Activated B cell treated with CpG ODN at 0.5 μM for 24 hours (primary cell): ENCODE data around the gene UBE2O. TPM values are rescaled to one million over a fixed set of nuclear protein-coding genes. Genes with fewer than 3 reads are reported as not detected.
A peak's percentile ranks its signal among the peaks of the same experiment; 100 is the strongest.

Source experiments
- ATAC-seq: fragments of 200-7000 bp; cut with Tn5 transposase; one replicate; pipeline ENCODE4 v1.10.0; 2021; ENCODE audit warnings: low read depth, mild to moderate bottlenecking, moderate library complexity
- CTCF ChIA-PET: fragments of 350-600 bp; sonication (Branson Sonifier 250); formaldehyde crosslinking; loops from one replicate; lab custom pipeline; 2021; ENCODE audit warnings: antibody characterized with exemption; lab: Charles Lee
- POLR2A ChIA-PET: fragments of 350-600 bp; sonication (Branson Sonifier 250); formaldehyde crosslinking; loops from one replicate; lab custom pipeline; 2021; ENCODE audit warnings: antibody characterized with exemption; lab: Charles Lee
- DNase-seq: peaks from one replicate; pipeline ENCODE4 v3.0.0; 2022
- H3K27ac Mint-ChIP-seq: one replicate; pipeline ENCODE4 v1.8.0; 2020; ENCODE audit warnings: mixed read lengths
- H3K27me3 Mint-ChIP-seq: one replicate; pipeline ENCODE4 v1.8.0; 2021; ENCODE audit warnings: mixed read lengths
- H3K36me3 Mint-ChIP-seq: one replicate; pipeline ENCODE4 v1.8.0; 2021; ENCODE audit warnings: low read depth, mixed read lengths
- H3K4me1 Mint-ChIP-seq: one replicate; pipeline ENCODE4 v1.8.0; 2021; ENCODE audit warnings: mixed read lengths
- H3K4me3 Mint-ChIP-seq: one replicate; pipeline ENCODE4 v1.8.0; 2020; ENCODE audit warnings: mild to moderate bottlenecking, mixed read lengths
- H3K9me3 Mint-ChIP-seq: one replicate; pipeline ENCODE4 v1.8.0; 2020; ENCODE audit warnings: mixed read lengths
- CTCF ChIP-seq: fragments of 200-600 bp; IDR thresholded peaks from one replicate; pipeline ENCODE4 v1.8.0; 2022; ENCODE audit warnings: antibody characterized with exemption, mild to moderate bottlenecking
- intact Hi-C: fragments of 100-400 bp; cut with micrococcal nuclease; formaldehyde crosslinking; loops from one replicate; pipeline ENCODE4 v1.15.1; 2024
- total RNA-seq: library from RNA; stranded (reverse); gene quantifications from 2 replicates; pipeline ENCODE4 v1.2.3, GENCODE V29; 2022

UBE2O gene
- total RNA-seq, 1 donor from 2014 or later: 39.0 TPM

GRCh38 chr17:76477576-76477975 lies 24.6 kb upstream of the UBE2O start:
- TF ChIP-seq CTCF: no peak
- no peak for ATAC-seq
- H3K9me3 Mint-ChIP-seq: no peaks in the 10 kb centered on the region
- H3K4me3 Mint-ChIP-seq: no peak overlapping the region
- H3K27ac Mint-ChIP-seq: no peak overlapping the region
- ChIA-PET POLR2A (interaction anchor here (0.7 to 24.4 kb wide), 5 partner anchors 10 to 206 kb away, joined by 3 to 769 read pairs (median 5); partner anchors contain the start of genes AANAT and RHBDF2), CTCF (interaction anchor here (0.6 to 1.7 kb wide), 5 partner anchors 10 to 69 kb away, joined by 3 to 5 read pairs (median 3); partner anchors contain the start of gene AANAT)
- H3K4me1 Mint-ChIP-seq: peaks cover 52% of the 10 kb centered on the region
- no peak for DNase-seq
- H3K27me3 Mint-ChIP-seq: no peaks in the 10 kb centered on the region
- peaks cover 71% of the 10 kb centered on the region for H3K36me3 Mint-ChIP-seq
- intact Hi-C loops: no loop called here

GRCh38 chr17:76476736-76477135 lies 23.8 kb upstream of the UBE2O start:
- ChIA-PET CTCF (interaction anchor here (1.5 to 2.6 kb wide), 3 partner anchors 10 to 23 kb away, joined by 4 to 14 read pairs (median 5); partner anchors contain the start of gene AANAT), POLR2A (interaction anchor here (0.8 to 24.4 kb wide), 4 partner anchors 10 to 205 kb away, joined by 4 to 769 read pairs (median 7); partner anchors contain the start of genes AANAT and RHBDF2)
- H3K4me3 Mint-ChIP-seq: no peak overlapping the region
- ATAC-seq (no peak), DNase-seq (no peak)
- peaks cover 76% of the 10 kb centered on the region for H3K36me3 Mint-ChIP-seq
- peak overlapping the region; percentile 18 for H3K27ac Mint-ChIP-seq
- TF ChIP-seq CTCF: no peak
- intact Hi-C loops: no loop called here
- H3K9me3 Mint-ChIP-seq: no peaks in the 10 kb centered on the region
- no peaks in the 10 kb centered on the region for H3K27me3 Mint-ChIP-seq
- H3K4me1 Mint-ChIP-seq: peaks cover 43% of the 10 kb centered on the region

- TF ChIP-seq CTCF: no peak
- POLR2A ChIA-PET: interaction anchor here (0.6 to 24.4 kb wide), 4 partner anchors 9 to 497 kb away, joined by 3 to 769 read pairs (median 4); partner anchors contain the start of gene RHBDF2
Observed at GRCh38 chr17:76475302-76475701, 22.4 kb upstream of the UBE2O start.

GRCh38 chr17:76474894-76475293 lies 21.9 kb upstream of the UBE2O start:
- DNase-seq (no peak), ATAC-seq (no peak)
- POLR2A ChIA-PET: interaction anchor here (0.8 to 24.4 kb wide), 4 partner anchors 9 to 23 kb away, joined by 3 to 769 read pairs (median 4); partner anchors contain the start of gene RHBDF2
- Mint-ChIP-seq H3K9me3 (no peaks in the 10 kb centered on the region), H3K4me1 (peaks cover 28% of the 10 kb centered on the region), H3K27ac (no peak overlapping the region), H3K4me3 (no peak overlapping the region), H3K27me3 (no peaks in the 10 kb centered on the region), H3K36me3 (peaks cover 86% of the 10 kb centered on the region)
- no peak for TF ChIP-seq CTCF
- CTCF ChIA-PET: interaction anchor here (0.8 to 2.6 kb wide), 6 partner anchors 8 to 67 kb away, joined by 3 to 14 read pairs (median 4); partner anchors contain the start of gene AANAT
- intact Hi-C loops: no loop called here

More at GRCh38 chr17:76475302-76475701, 22.4 kb upstream of the UBE2O start:
- H3K4me3 Mint-ChIP-seq: no peak overlapping the region
- intact Hi-C loops: no loop called here
- H3K4me1 Mint-ChIP-seq: peaks cover 31% of the 10 kb centered on the region
- no peaks in the 10 kb centered on the region for H3K9me3 Mint-ChIP-seq
- peaks cover 84% of the 10 kb centered on the region for H3K36me3 Mint-ChIP-seq
- peak overlapping the region; percentile 56 for H3K27ac Mint-ChIP-seq
- CTCF ChIA-PET: interaction anchor here (0.8 to 2.6 kb wide), 6 partner anchors 8 to 67 kb away, joined by 3 to 14 read pairs (median 4); partner anchors contain the start of gene AANAT
- DNase-seq (no peak), ATAC-seq (no peak)
- H3K27me3 Mint-ChIP-seq: no peaks in the 10 kb centered on the region

- no peak overlapping the region for H3K4me3 Mint-ChIP-seq
- intact Hi-C loops: no loop called here
- H3K27ac Mint-ChIP-seq: no peak overlapping the region
- H3K27me3 Mint-ChIP-seq: no peaks in the 10 kb centered on the region
- H3K9me3 Mint-ChIP-seq: no peaks in the 10 kb centered on the region
- no peak for ATAC-seq
- peaks cover 22% of the 10 kb centered on the region for H3K4me1 Mint-ChIP-seq
- ChIA-PET CTCF (interaction anchor here (0.8 to 1.5 kb wide), 3 partner anchors 15 to 66 kb away, joined by 3 to 4 read pairs (median 3); no protein-coding TSS in a partner anchor), POLR2A (interaction anchor here (1.0 to 24.4 kb wide), 3 partner anchors 11 to 24 kb away, joined by 3 to 769 read pairs (median 4); partner anchors contain the start of gene RHBDF2)
- TF ChIP-seq CTCF: no peak
- no peak for DNase-seq
- peaks cover 84% of the 10 kb centered on the region for H3K36me3 Mint-ChIP-seq
Observed at GRCh38 chr17:76474238-76474637, 21.3 kb upstream of the UBE2O start.
